Fibroblast of villous mesenchyme (primary cell): ENCODE measurements around the gene RYR2. TPM values are rescaled to one million over a fixed set of nuclear protein-coding genes. Genes with fewer than 3 reads are reported as not detected.

Source experiments
- DNase-seq: peaks from one replicate; pipeline ENCODE4 v3.0.0-alpha.2; 2010; ENCODE audit warnings: low read depth
- H3K4me3 ChIP-seq: 2 replicates; pipeline ENCODE4 v1.5.1; 2011; ENCODE audit warnings: low read depth, mild to moderate bottlenecking, low read length
- CTCF ChIP-seq: IDR thresholded peaks from 2 replicates; pipeline ENCODE4 v1.5.1; 2012; ENCODE audit warnings: low read depth, mild to moderate bottlenecking, low read length; ENCODE audit not compliant: insufficient read depth
- total RNA-seq: library from RNA; depleted of rRNA; stranded (reverse); fragments of >200 nt; gene quantifications from 2 replicates; pipeline ENCODE4 v1.2.3, GENCODE V29; 2012

Gene RYR2
- total RNA-seq, 1 donor, result not detected

DNA sequence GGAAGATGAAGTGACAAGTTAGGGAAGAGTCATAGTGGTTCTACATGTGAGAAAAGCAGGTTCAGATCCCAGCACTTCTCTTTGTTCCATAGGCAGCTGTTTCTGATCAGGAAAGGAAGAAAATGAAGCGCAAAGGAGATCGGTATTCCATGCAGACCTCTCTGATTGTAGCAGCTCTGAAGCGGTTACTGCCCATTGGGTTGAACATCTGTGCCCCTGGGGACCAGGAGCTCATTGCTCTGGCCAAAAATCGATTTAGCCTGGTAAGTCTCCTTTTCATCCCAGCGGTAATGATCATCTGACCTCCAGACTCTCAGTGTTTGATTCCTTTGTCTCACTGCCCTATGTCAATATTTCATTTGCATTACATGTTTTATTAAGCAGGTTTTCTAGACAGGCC lies 675.1 kb downstream of the RYR2 start:
- no peak for DNase-seq
- no peak overlapping the region for H3K4me3 ChIP-seq
- TF ChIP-seq CTCF, result no peak

- no peak for DNase-seq
- no peak overlapping the region for H3K4me3 ChIP-seq
- TF ChIP-seq CTCF, result no peak
Observed at GRCh38 chr1:237730826-237731350, 688.9 kb downstream of the RYR2 start.

DNA sequence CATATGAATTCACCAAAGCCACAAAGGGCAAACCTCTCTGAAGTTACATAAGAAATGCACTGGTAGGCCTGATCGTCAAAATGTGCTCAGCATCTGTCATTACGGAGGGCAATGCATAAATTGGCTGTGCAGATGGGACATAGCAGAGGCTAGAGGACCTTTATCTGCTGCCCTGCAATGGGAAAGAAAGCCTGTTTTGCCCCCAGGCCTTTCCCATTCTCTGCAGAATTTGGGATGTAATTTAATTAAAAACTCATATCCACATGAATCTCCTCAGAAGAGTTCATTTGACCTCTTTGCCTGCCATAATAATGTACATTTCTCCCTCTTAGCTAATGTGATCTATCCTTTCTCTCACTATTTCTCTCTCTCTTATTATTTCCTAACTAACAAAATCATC lies 690.7 kb downstream of the RYR2 start:
- no peak overlapping the region for H3K4me3 ChIP-seq
- no peak for DNase-seq
- no peak for TF ChIP-seq CTCF

- no peak overlapping the region for H3K4me3 ChIP-seq
- TF ChIP-seq CTCF, result peak; percentile 37
- DNase-seq, result peak; percentile 3
Observed at GRCh38 chr1:237736372-237737029, 694.5 kb downstream of the RYR2 start.

- DNase-seq, result no peak
- no peak overlapping the region for H3K4me3 ChIP-seq
- no peak for TF ChIP-seq CTCF
Observed at GRCh38 chr1:237737448-237737847, 695.5 kb downstream of the RYR2 start.

DNA sequence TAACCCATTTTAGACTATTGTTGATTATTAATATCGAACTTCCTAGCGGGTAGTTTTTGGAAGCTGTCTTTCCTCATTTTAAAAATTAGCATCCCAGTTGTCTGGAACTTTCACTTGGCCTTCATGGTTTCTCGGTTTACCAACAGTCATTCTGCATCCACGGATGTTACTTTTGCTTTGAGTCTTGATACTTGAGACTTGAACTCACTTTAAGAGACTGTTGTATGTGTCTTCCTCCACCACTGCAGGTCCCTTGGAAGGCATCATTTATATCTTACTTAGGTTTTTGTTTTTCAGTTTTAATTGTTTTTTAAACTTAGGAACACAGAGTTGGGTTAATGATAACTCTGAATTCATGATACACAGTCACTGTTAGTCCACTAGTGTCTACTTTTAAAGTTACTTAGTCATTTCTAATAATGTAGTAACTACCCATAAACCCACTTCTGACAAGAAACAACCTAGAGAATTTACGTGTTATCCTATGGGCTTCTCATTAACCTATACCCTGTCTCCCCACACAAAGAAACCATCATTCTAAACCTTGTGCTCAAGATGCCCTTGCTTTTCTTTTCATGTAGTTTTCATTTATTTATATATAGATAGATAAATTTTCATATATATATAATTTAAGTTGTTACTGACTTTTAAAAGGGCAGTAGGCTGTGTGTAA lies 696.1 kb downstream of the RYR2 start:
- TF ChIP-seq CTCF, result no peak
- DNase-seq, result no peak
- H3K4me3 ChIP-seq, result no peak overlapping the region
